HG03135 (cell line): ENCODE data around the gene CASKIN2.
"Not testable (repeated sequence)": the region's sequence is repeated elsewhere in the genome, so short reads cannot be mapped to it uniquely, and the experiment has no call there.

Experiments
- ATAC-seq: cut with Tn5 transposase; IDR thresholded peaks from one replicate; pipeline ENCODE4 v1.9.1; 2021; ENCODE audit warnings: mild to moderate bottlenecking, moderate library complexity; ENCODE audit not compliant: unreplicated experiment

Gene CASKIN2

GRCh38 chr17:75491680-75492079 is 23.7 kb downstream of the CASKIN2 start:
- no peak for ATAC-seq

GRCh38 chr17:75490953-75491649 is 24.2 kb downstream of the CASKIN2 start:
- ATAC-seq, result no peak

GRCh38 chr17:75490173-75490743 is 25.1 kb downstream of the CASKIN2 start:
- no peak for ATAC-seq

GRCh38 chr17:75489511-75489955 is 25.8 kb downstream of the CASKIN2 start:
- ATAC-seq, result no peak

GRCh38 chr17:75488693-75489510 is 26.4 kb downstream of the CASKIN2 start:
- ATAC-seq, result no peak

- no peak for ATAC-seq
Observed at GRCh38 chr17:75487351-75488070, 27.8 kb downstream of the CASKIN2 start.

GRCh38 chr17:75486951-75487350 is 28.4 kb downstream of the CASKIN2 start:
- ATAC-seq, result no peak

GRCh38 chr17:75486151-75486550 is 29.2 kb downstream of the CASKIN2 start:
- no peak for ATAC-seq

GRCh38 chr17:75485688-75486087 is 29.6 kb downstream of the CASKIN2 start:
- ATAC-seq, result no peak

GRCh38 chr17:75482098-75482942 is 33.0 kb downstream of the CASKIN2 start:
- ATAC-seq, result no peak

- no peak for ATAC-seq
Observed at GRCh38 chr17:75481194-75482068, 33.9 kb downstream of the CASKIN2 start.

- no peak for ATAC-seq
Observed at GRCh38 chr17:75480281-75480680, 35.1 kb downstream of the CASKIN2 start.

- no peak for ATAC-seq
Observed at GRCh38 chr17:75478508-75478907, 36.8 kb downstream of the CASKIN2 start.

- ATAC-seq, result not testable (repeated sequence)
Observed at GRCh38 chr17:75477490-75477862, 37.9 kb downstream of the CASKIN2 start.

GRCh38 chr17:75476752-75477489 is 38.4 kb downstream of the CASKIN2 start:
- ATAC-seq, result no peak

- no peak for ATAC-seq
Observed at GRCh38 chr17:75476271-75476671, 39.1 kb downstream of the CASKIN2 start.

GRCh38 chr17:75475851-75476250 is 39.5 kb downstream of the CASKIN2 start:
- no peak for ATAC-seq

- ATAC-seq, result no peak
Observed at GRCh38 chr17:75475144-75475835, 40.0 kb downstream of the CASKIN2 start.
